Astrocyte (in vitro differentiated cells and primary cell): ENCODE measurements around the gene CRYL1. TPM values are rescaled to one million over a fixed set of nuclear protein-coding genes. Genes with fewer than 3 reads are reported as not detected.

Source experiments
- DNase-seq: peaks from one replicate; pipeline ENCODE4 v3.0.0-alpha.2; 2010; ENCODE audit warnings: low read depth
- FAIRE-seq: peaks from 2 replicates; lab custom pipeline; 2011; peaks lifted over from hg19 to GRCh38; lab: Jason Lieb, UNC
- H2AFZ ChIP-seq: 2 replicates; pipeline ENCODE4 v1.6.0; 2012; ENCODE audit warnings: low read depth, low read length, inconsistent platforms
- H3K27ac ChIP-seq: 2 replicates; pipeline ENCODE4 v1.5.1; 2011; ENCODE audit warnings: low read depth, low read length, inconsistent platforms
- H3K27me3 ChIP-seq: 2 replicates; pipeline ENCODE4 v1.6.0; 2011; ENCODE audit warnings: low read length, inconsistent platforms; ENCODE audit not compliant: insufficient read depth
- H3K36me3 ChIP-seq: 2 replicates; pipeline ENCODE4 v1.5.1; 2011; ENCODE audit warnings: low read length, inconsistent platforms; ENCODE audit not compliant: insufficient read depth
- H3K4me1 ChIP-seq: 2 replicates; pipeline ENCODE4 v1.5.1; 2011; ENCODE audit warnings: low read length, inconsistent platforms; ENCODE audit not compliant: insufficient read depth
- H3K4me2 ChIP-seq: 2 replicates; pipeline ENCODE4 v1.6.0; 2012; ENCODE audit warnings: low read length, inconsistent platforms
- H3K4me3 ChIP-seq: 2 replicates; pipeline ENCODE4 v1.5.1; 2011; ENCODE audit warnings: low read depth, mild to moderate bottlenecking, low read length, inconsistent platforms; ENCODE audit not compliant: insufficient read depth
- H3K79me2 ChIP-seq: 2 replicates; pipeline ENCODE4 v1.6.0; 2012; ENCODE audit warnings: mild to moderate bottlenecking, low read length, inconsistent platforms; ENCODE audit not compliant: insufficient read depth
- H3K9ac ChIP-seq: 2 replicates; pipeline ENCODE4 v1.6.0; 2012; ENCODE audit warnings: mild to moderate bottlenecking, low read length, inconsistent platforms
- H3K9me3 ChIP-seq: 2 replicates; pipeline ENCODE4 v1.5.1; 2012; ENCODE audit warnings: low read depth, mild to moderate bottlenecking, low read length, inconsistent platforms; ENCODE audit not compliant: insufficient read depth
- H4K20me1 ChIP-seq: 2 replicates; pipeline ENCODE4 v1.6.0; 2012; ENCODE audit warnings: low read length, inconsistent platforms; ENCODE audit not compliant: insufficient read depth
- H3K27ac Mint-ChIP-seq: one replicate; pipeline ENCODE4 v1.8.0; 2021; ENCODE audit warnings: mild to moderate bottlenecking, mixed read lengths; ENCODE audit not compliant: unreplicated experiment
- H3K27me3 Mint-ChIP-seq: one replicate; pipeline ENCODE4 v1.8.0; 2021; ENCODE audit warnings: low read depth, mixed read lengths; ENCODE audit not compliant: unreplicated experiment
- H3K36me3 Mint-ChIP-seq: one replicate; pipeline ENCODE4 v1.8.0; 2021; ENCODE audit warnings: low read depth, mixed read lengths; ENCODE audit not compliant: unreplicated experiment
- H3K4me1 Mint-ChIP-seq: one replicate; pipeline ENCODE4 v1.8.0; 2021; ENCODE audit warnings: low read depth, mixed read lengths; ENCODE audit not compliant: unreplicated experiment
- H3K4me3 Mint-ChIP-seq: one replicate; pipeline ENCODE4 v1.8.0; 2021; ENCODE audit warnings: mild to moderate bottlenecking, moderate library complexity, mixed read lengths; ENCODE audit not compliant: unreplicated experiment
- H3K9me3 Mint-ChIP-seq: one replicate; pipeline ENCODE4 v1.8.0; 2021; ENCODE audit warnings: mild to moderate bottlenecking, mixed read lengths; ENCODE audit not compliant: unreplicated experiment
- CTCF ChIP-seq: IDR thresholded peaks from 2 replicates; pipeline ENCODE4 v1.5.1; 2011; ENCODE audit warnings: low read depth, mild to moderate bottlenecking, inconsistent platforms, low read length, moderate library complexity; ENCODE audit not compliant: insufficient read depth
- EZH2 ChIP-seq: IDR thresholded peaks from 2 replicates; pipeline ENCODE4 v1.6.1; 2012; ENCODE audit warnings: mild to moderate bottlenecking, low read length, inconsistent platforms; ENCODE audit not compliant: insufficient read depth
- total RNA-seq: library from RNA; stranded (reverse); gene quantifications from 2 replicates; pipeline ENCODE4 v1.2.1, GENCODE V29; 2021

Gene CRYL1
- total RNA-seq, 1 donor from 2014 or later: 3.7 TPM

- Mint-ChIP-seq H3K27me3 (peaks cover 14% of the 10 kb centered on the region), H3K4me1 (peaks cover 17% of the 10 kb centered on the region), H3K27ac (no peak overlapping the region), H3K36me3 (no peaks in the 10 kb centered on the region), H3K4me3 (no peak overlapping the region), H3K9me3 (peaks cover 2% of the 10 kb centered on the region)
- no peak for TF ChIP-seq EZH2
- no peaks in the 10 kb centered on the region for H3K36me3 ChIP-seq
- H4K20me1 ChIP-seq: no peaks in the 10 kb centered on the region
- FAIRE-seq: no peak
- peaks cover 24% of the 10 kb centered on the region for H3K4me1 ChIP-seq
- H3K79me2 ChIP-seq: no peaks in the 10 kb centered on the region
- no peak overlapping the region for H3K4me3 ChIP-seq
- H3K9ac ChIP-seq: no peak overlapping the region
- H2AFZ ChIP-seq: no peak overlapping the region
- H3K27me3 ChIP-seq: peaks cover 5% of the 10 kb centered on the region
- no peak for DNase-seq
- no peaks in the 10 kb centered on the region for H3K9me3 ChIP-seq
- H3K4me2 ChIP-seq: no peak overlapping the region
- H3K27ac ChIP-seq: no peak overlapping the region
Measured at GRCh38 chr13:20397896-20398295, 127.8 kb downstream of the CRYL1 start.

GRCh38 chr13:20395061-20395916 is 130.4 kb downstream of the CRYL1 start:
- H3K4me1 ChIP-seq: no peaks in the 10 kb centered on the region
- no peak overlapping the region for H3K27ac ChIP-seq
- no peak overlapping the region for H3K4me3 ChIP-seq
- H3K4me3 Mint-ChIP-seq: no peak overlapping the region
- peaks cover 5% of the 10 kb centered on the region for H3K27me3 ChIP-seq
- H3K36me3 Mint-ChIP-seq: no peaks in the 10 kb centered on the region
- H3K4me1 Mint-ChIP-seq: no peaks in the 10 kb centered on the region
- peaks cover 2% of the 10 kb centered on the region for H3K9me3 Mint-ChIP-seq
- H3K27me3 Mint-ChIP-seq: peaks cover 13% of the 10 kb centered on the region
- FAIRE-seq (no peak), DNase-seq (no peak)
- H3K4me2 ChIP-seq: no peak overlapping the region
- no peaks in the 10 kb centered on the region for H3K36me3 ChIP-seq
- no peak overlapping the region for H3K9ac ChIP-seq
- no peaks in the 10 kb centered on the region for H3K79me2 ChIP-seq
- no peak overlapping the region for H3K27ac Mint-ChIP-seq
- no peaks in the 10 kb centered on the region for H4K20me1 ChIP-seq
- TF ChIP-seq CTCF: no peak
- no peak for TF ChIP-seq EZH2
- H3K9me3 ChIP-seq: no peaks in the 10 kb centered on the region
- no peak overlapping the region for H2AFZ ChIP-seq

- no peak overlapping the region for H3K27ac Mint-ChIP-seq
- no peaks in the 10 kb centered on the region for H3K36me3 ChIP-seq
- H3K36me3 Mint-ChIP-seq: no peaks in the 10 kb centered on the region
- no peaks in the 10 kb centered on the region for H3K9me3 ChIP-seq
- H2AFZ ChIP-seq: peak overlapping the region; percentile 33
- H4K20me1 ChIP-seq: no peaks in the 10 kb centered on the region
- no peak for DNase-seq
- no peak overlapping the region for H3K4me3 ChIP-seq
- no peak overlapping the region for H3K27ac ChIP-seq
- no peak for TF ChIP-seq EZH2
- no peak for TF ChIP-seq CTCF
- no peak overlapping the region for H3K9ac ChIP-seq
- no peak for FAIRE-seq
- no peaks in the 10 kb centered on the region for H3K4me1 ChIP-seq
- H3K4me1 Mint-ChIP-seq: no peaks in the 10 kb centered on the region
- H3K9me3 Mint-ChIP-seq: peaks cover 2% of the 10 kb centered on the region
- no peak overlapping the region for H3K4me2 ChIP-seq
- H3K79me2 ChIP-seq: no peaks in the 10 kb centered on the region
- peaks cover 7% of the 10 kb centered on the region for H3K27me3 Mint-ChIP-seq
- H3K27me3 ChIP-seq: peaks cover 5% of the 10 kb centered on the region
- H3K4me3 Mint-ChIP-seq: no peak overlapping the region
Measured at GRCh38 chr13:20394506-20394905, 131.2 kb downstream of the CRYL1 start.
